Kidney (tissue), 14 donors: ENCODE results near the gene TTLL7. TPM values are rescaled to one million over a fixed set of nuclear protein-coding genes. Genes with fewer than 3 reads are reported as not detected.

Source experiments
- DNase-seq, 5 donors: peaks; one replicate each; pipeline ENCODE4 v3.0.0-alpha.2; 2013 to 2020
- FAIRE-seq: peaks from 2 replicates; lab custom pipeline; 2012; peaks lifted over from hg19 to GRCh38; lab: Jason Lieb, UNC
- H3K27ac ChIP-seq, 2 donors: one replicate each; pipeline ENCODE4 v1.7.0; 2013; ENCODE audit warnings: low read depth in 2 of 2, low read length in 2 of 2, inconsistent platforms in 1 of 2
- H3K27me3 ChIP-seq: one replicate; pipeline ENCODE4 v1.7.1; 2013; ENCODE audit warnings: low read length, inconsistent platforms; ENCODE audit not compliant: control insufficient read depth, insufficient read depth
- H3K36me3 ChIP-seq, 3 donors: one replicate each; pipeline versions ENCODE4 v1.7.0 to v1.7.1; 2013; ENCODE audit warnings: low read length in 3 of 3, control low read depth in 1 of 3, inconsistent platforms in 1 of 3; ENCODE audit not compliant: insufficient read depth in 3 of 3, control insufficient read depth in 2 of 3
- H3K4me1 ChIP-seq, 3 donors: one replicate each; pipeline versions ENCODE4 v1.7.0 to v1.7.1; 2013; ENCODE audit warnings: low read length in 3 of 3, inconsistent platforms in 1 of 3, low read depth in 1 of 3; ENCODE audit not compliant: control insufficient read depth in 2 of 3, insufficient read depth in 2 of 3
- H3K4me3 ChIP-seq, 3 donors: one replicate each; pipeline versions ENCODE4 v1.7.0 to v1.8.1; 2013; ENCODE audit warnings: low read length in 3 of 3, control low read depth in 1 of 3, inconsistent platforms in 1 of 3
- H3K9ac ChIP-seq, 3 donors: one replicate each; pipeline versions ENCODE4 v1.7.0 to v1.7.1; 2013; ENCODE audit warnings: low read length in 3 of 3, control low read depth in 1 of 3, inconsistent platforms in 1 of 3
- H3K9me3 ChIP-seq, 3 donors: one replicate each; pipeline versions ENCODE4 v1.7.0 to v1.7.1; 2013; ENCODE audit warnings: low read length in 3 of 3, control low read depth in 1 of 3, inconsistent platforms in 1 of 3; ENCODE audit not compliant: control insufficient read depth in 2 of 3, insufficient read depth in 1 of 3
- CTCF ChIP-seq: IDR thresholded peaks from 3 replicates; pipeline ENCODE4 v1.5.1; 2012; ENCODE audit warnings: mild to moderate bottlenecking, moderate library complexity, borderline replicate concordance; ENCODE audit not compliant: insufficient read depth; ENCODE audit errors: extremely low read depth
- intact Hi-C: fragments of 100-400 bp; cut with DNase I; formaldehyde crosslinking; loops from one replicate; pipeline ENCODE4 v1.11.1; 2022
- polyA plus RNA-seq: library from polyadenylated mRNA; stranded (reverse); fragments of 350-450 nt; fragmentation: Illumina TruSeq; extraction: RNeasy Lipid Tissue Mini Kit (QIAGEN cat#74804); gene quantifications from one replicate; pipeline ENCODE4 v1.2.3, GENCODE V29; 2014; ENCODE audit warnings: low read depth, low replicate concordance; ENCODE audit not compliant: insufficient read depth
- total RNA-seq: library from RNA; stranded (reverse); fragmentation: NEBNext Ultra II Directional; extraction: Animal tissue kit (Norgen Biotek cat#: 25700); gene quantifications from one replicate; pipeline ENCODE4 v1.2.1, GENCODE V29; 2021
- donor health status: control.
- donor health status: control.
- donor health status: control.
- donor health status: control.
- donor health status: control.
- donor health status: DM: yes; HTN: yes; CAD: no.
- donor health status: Normal renal cell carcinoma (clear cell type).

TTLL7 gene
- total and polyA plus RNA-seq, 2 donors from 2014 or later, result 2.3 to 7.0 TPM

- no peak for TF ChIP-seq CTCF
- Histone ChIP-seq H3K4me3 (no peak overlapping the region), H3K4me1 (no peaks in the 10 kb centered on the region), H3K9ac (no peak overlapping the region), H3K27me3 (no peaks in the 10 kb centered on the region), H3K27ac (no peak overlapping the region), H3K36me3 (no peaks in the 10 kb centered on the region), H3K9me3 (no peaks in the 10 kb centered on the region)
- FAIRE-seq (no peak), DNase-seq (no peak)
- intact Hi-C loops, result no loop called here
Observed at GRCh38 chr1:83827741-83828140, 171.2 kb downstream of the TTLL7 start.

- peaks cover 0 to 3% (median 0%) of the 10 kb centered on the region in 3 donors for H3K4me1 ChIP-seq
- no peak for FAIRE-seq
- H3K4me3 ChIP-seq, result no peak overlapping the region
- intact Hi-C loops, result no loop called here
- H3K9me3 ChIP-seq, result no peaks in the 10 kb centered on the region
- no peak overlapping the region for H3K9ac ChIP-seq
- no peak for DNase-seq
- no peak overlapping the region for H3K27ac ChIP-seq
- H3K36me3 ChIP-seq, result no peaks in the 10 kb centered on the region
- no peaks in the 10 kb centered on the region for H3K27me3 ChIP-seq
- TF ChIP-seq CTCF, result no peak
Observed at GRCh38 chr1:83822208-83822607, 176.7 kb downstream of the TTLL7 start.

GRCh38 chr1:83819436-83819835 is 179.5 kb downstream of the TTLL7 start:
- Histone ChIP-seq H3K27ac (no peak overlapping the region), H3K36me3 (no peaks in the 10 kb centered on the region), H3K27me3 (no peaks in the 10 kb centered on the region), H3K9ac (no peak overlapping the region), H3K4me3 (no peak overlapping the region), H3K9me3 (no peaks in the 10 kb centered on the region), H3K4me1 (peaks cover 0 to 3% (median 0%) of the 10 kb centered on the region in 3 donors)
- FAIRE-seq (no peak), DNase-seq (no peak)
- TF ChIP-seq CTCF, result no peak
- intact Hi-C loops, result no loop called here

- peaks cover 0 to 3% (median 0%) of the 10 kb centered on the region in 3 donors for H3K4me1 ChIP-seq
- no peaks in the 10 kb centered on the region for H3K27me3 ChIP-seq
- H3K4me3 ChIP-seq, result no peak overlapping the region
- intact Hi-C loops, result no loop called here
- TF ChIP-seq CTCF, result no peak
- DNase-seq (no peak), FAIRE-seq (peak; percentile 3)
- H3K9ac ChIP-seq, result no peak overlapping the region
- peak overlapping the region in 1 of 2 donors; percentile 33 for H3K27ac ChIP-seq
- H3K9me3 ChIP-seq, result no peaks in the 10 kb centered on the region
- no peaks in the 10 kb centered on the region for H3K36me3 ChIP-seq
Observed at GRCh38 chr1:83818916-83819315, 180.0 kb downstream of the TTLL7 start.
